Neural crest cell (in vitro differentiated cells): ENCODE data around the gene FOSL1. TPM values are rescaled to one million over a fixed set of nuclear protein-coding genes. Genes with fewer than 3 reads are reported as not detected.
A peak's percentile ranks its signal among the peaks of the same experiment; 100 is the strongest.

Experiments
- DNase-seq: peaks from one replicate; pipeline ENCODE4 v3.0.0; 2021; ENCODE audit warnings: low read depth, mixed read lengths, low spot score
- H3K27ac Mint-ChIP-seq: one replicate; pipeline ENCODE4 v1.8.0; 2021; ENCODE audit warnings: mild to moderate bottlenecking, mixed read lengths; ENCODE audit not compliant: unreplicated experiment
- H3K27me3 Mint-ChIP-seq: 2 replicates; pipeline ENCODE4 v1.8.0; 2021; ENCODE audit warnings: low read depth, mild to moderate bottlenecking, mixed read lengths
- H3K36me3 Mint-ChIP-seq: 2 replicates; pipeline ENCODE4 v1.8.0; 2021; ENCODE audit warnings: low read depth, mild to moderate bottlenecking, mixed read lengths
- H3K4me1 Mint-ChIP-seq: 2 replicates; pipeline ENCODE4 v1.8.0; 2021; ENCODE audit warnings: mixed read lengths
- H3K4me3 Mint-ChIP-seq: one replicate; pipeline ENCODE4 v1.8.0; 2021; ENCODE audit warnings: mild to moderate bottlenecking, mixed read lengths
- H3K9me3 Mint-ChIP-seq: 2 replicates; pipeline ENCODE4 v1.8.0; 2021; ENCODE audit warnings: mixed read lengths
- CTCF ChIP-seq: fragments of 200-600 bp; sonication (generic); conservative IDR thresholded peaks from 2 replicates; pipeline ENCODE4 v1.5.0; 2021; ENCODE audit warnings: antibody characterized with exemption, mild to moderate bottlenecking
- total RNA-seq: library from RNA; stranded (reverse); gene quantifications from 2 replicates; pipeline ENCODE4 v1.2.1, GENCODE V29; 2021

FOSL1 gene
- total RNA-seq, 1 donor from 2014 or later: 4.2 TPM

GRCh38 chr11:65920372-65920802, 20.2 kb upstream of the FOSL1 start:
- Mint-ChIP-seq H3K27me3 (no peaks in the 10 kb centered on the region), H3K27ac (no peak overlapping the region), H3K36me3 (peaks cover 4% of the 10 kb centered on the region), H3K9me3 (no peaks in the 10 kb centered on the region), H3K4me3 (peak overlapping the region; percentile 88), H3K4me1 (peaks cover 20% of the 10 kb centered on the region)
- no peak for TF ChIP-seq CTCF
- no peak for DNase-seq

DNA sequence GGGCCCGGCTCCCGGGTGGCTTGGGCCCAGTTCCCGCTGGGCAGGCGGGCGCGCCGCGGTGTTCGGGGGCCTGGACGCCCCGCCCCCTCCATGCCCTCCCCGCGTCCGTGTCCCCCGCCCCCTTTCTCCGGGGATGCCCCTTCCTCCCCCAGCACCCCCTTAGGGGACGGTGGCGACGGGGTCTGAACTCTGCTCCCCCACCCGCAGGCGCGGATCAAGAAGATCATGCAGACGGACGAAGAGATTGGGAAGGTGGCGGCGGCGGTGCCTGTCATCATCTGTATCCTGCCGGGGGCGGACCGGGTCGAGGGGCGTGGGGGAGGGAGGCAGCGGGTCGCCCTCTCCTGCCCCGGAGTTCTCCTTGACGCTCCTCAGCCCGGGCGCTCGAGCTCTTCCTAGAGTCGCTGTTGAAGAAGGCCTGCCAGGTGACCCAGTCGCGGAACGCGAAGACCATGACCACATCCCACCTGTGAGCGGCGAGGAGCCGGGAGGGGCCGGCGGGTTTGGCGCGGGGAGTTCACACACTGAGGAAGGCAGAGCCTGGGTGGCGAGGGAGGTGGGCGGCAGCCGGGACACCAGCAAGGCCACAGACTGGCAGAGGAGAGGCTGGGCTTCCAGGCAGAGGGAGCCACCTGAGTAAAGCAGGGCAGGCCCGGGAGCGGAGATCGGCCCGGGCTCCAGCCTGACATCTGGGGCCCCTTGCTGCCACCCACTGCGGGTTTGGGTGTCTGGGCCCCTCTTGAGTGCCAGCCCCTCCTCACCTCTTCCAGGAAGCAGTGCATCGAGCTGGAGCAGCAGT, 19.6 kb upstream of the FOSL1 start:
- Mint-ChIP-seq H3K9me3 (no peaks in the 10 kb centered on the region), H3K27me3 (no peaks in the 10 kb centered on the region), H3K27ac (no peak overlapping the region), H3K4me3 (peak overlapping the region; percentile 88), H3K36me3 (peaks cover 4% of the 10 kb centered on the region), H3K4me1 (peaks cover 25% of the 10 kb centered on the region)
- TF ChIP-seq CTCF: no peak
- DNase-seq: no peak

DNA sequence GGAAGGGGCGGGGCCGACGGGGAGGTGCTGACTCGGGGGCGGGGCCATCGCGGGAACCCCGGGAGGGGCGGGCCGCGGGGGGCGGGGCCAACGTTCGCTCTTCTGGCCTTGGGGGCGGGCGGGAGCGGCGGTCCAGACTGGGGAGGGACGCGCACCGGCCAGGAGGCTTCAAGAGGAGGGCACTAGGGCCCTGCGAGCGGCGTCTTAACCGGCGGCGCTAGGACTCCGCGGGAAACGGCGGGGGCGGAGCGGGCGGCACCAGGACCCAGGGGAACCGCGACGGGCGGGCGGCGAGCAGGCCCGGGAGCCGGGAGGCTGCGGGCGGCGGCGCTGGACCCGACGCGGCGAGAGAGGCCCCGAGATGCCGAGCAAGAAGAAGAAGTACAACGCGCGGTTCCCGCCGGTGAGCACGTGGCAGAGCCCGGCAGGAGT, 19.0 kb upstream of the FOSL1 start, which contains the start of gene DRAP1:
DRAP1 (plus strand) TSS at position 286 of the 432 bp plus-strand sequence; CDS start at position 362, 76 bp downstream.
- DNase-seq: peak; percentile 98
- Mint-ChIP-seq H3K36me3 (peaks cover 4% of the 10 kb centered on the region), H3K9me3 (no peaks in the 10 kb centered on the region), H3K4me3 (peak within 1 kb of the TSS; percentile 89), H3K27ac (no peak within 1 kb of the TSS), H3K4me1 (peaks cover 29% of the 10 kb centered on the region), H3K27me3 (no peaks in the 10 kb centered on the region)
- TF ChIP-seq CTCF: no peak

DNA sequence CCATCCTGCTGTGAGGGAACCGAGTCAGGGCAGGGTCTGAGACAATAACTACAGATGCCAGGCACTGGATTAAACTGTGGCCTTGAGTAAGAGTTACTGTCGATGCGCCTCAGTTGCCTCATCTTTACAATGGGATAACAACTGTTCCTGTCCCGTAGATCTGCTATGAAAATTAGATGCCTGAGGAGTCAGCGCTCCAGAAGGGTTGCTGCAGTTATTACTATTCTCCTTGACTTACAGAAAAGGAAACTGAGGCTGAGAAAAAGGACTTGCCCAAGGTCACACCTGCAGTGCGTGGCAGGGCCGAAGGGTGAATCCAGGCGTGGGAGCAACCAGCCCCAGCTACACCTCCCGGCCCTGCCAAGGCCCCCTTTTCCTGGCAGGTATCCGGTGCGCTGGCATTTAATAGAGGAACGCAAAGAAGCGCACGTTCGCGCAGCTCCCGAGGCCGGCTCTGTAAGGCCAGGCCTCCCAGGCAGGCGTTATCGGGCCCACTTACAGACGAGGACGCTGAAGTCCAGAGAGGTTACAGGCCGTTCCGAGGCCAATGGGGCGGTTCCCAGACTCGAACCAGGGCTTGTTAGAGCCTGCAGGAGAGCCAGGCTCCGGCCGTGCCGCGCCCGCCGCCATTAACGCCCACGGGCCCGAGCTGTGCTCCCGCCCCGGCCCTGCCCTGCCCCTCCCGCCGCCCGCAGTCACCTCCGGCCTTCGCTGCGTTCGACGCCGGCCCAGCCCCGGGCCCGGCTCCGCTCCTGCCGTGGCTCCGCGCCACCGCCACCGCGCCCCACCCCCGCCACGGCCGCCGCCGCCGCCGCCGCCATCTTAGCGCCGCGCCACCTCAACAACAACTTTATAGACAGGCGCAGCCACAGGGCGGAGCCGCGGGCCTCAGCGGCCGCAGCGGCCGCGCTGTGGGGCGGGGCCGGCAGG, 18.3 kb upstream of the FOSL1 start, which contains the start of gene C11orf68:
C11orf68 (minus strand) TSS at position 852 of the 930 bp plus-strand sequence; CDS start at position 821, 31 bp downstream.
- no peaks in the 10 kb centered on the region for H3K9me3 Mint-ChIP-seq
- H3K4me3 Mint-ChIP-seq: peak within 1 kb of the TSS; percentile 89
- H3K27me3 Mint-ChIP-seq: no peaks in the 10 kb centered on the region
- TF ChIP-seq CTCF: no peak
- peaks cover 4% of the 10 kb centered on the region for H3K36me3 Mint-ChIP-seq
- DNase-seq: no peak
- peaks cover 29% of the 10 kb centered on the region for H3K4me1 Mint-ChIP-seq
- no peak within 1 kb of the TSS for H3K27ac Mint-ChIP-seq

- H3K9me3 Mint-ChIP-seq: no peaks in the 10 kb centered on the region
- DNase-seq: no peak
- H3K36me3 Mint-ChIP-seq: peaks cover under 1% of the 10 kb centered on the region
- no peak for TF ChIP-seq CTCF
- H3K27ac Mint-ChIP-seq: no peak overlapping the region
- peak overlapping the region; percentile 89 for H3K4me3 Mint-ChIP-seq
- H3K4me1 Mint-ChIP-seq: peaks cover 29% of the 10 kb centered on the region
- H3K27me3 Mint-ChIP-seq: no peaks in the 10 kb centered on the region
These were observed 17.4 kb upstream of the FOSL1 start for GRCh38 chr11:65917434-65918210.
